Measurements from ENCODE around the gene MED28.

- TF ChIP-seq CTCF (IDR thresholded peaks at IDR 0.05) (no peak), POLR2A (IDR thresholded peaks at IDR 0.05) (no peak)
These were observed 16.9 kb upstream of the MED28 start for GRCh38 chr4:17597517-17597916.
